HG03060 (cell line): ENCODE measurements around the gene ASTN2.

ENCODE experiments used
- ATAC-seq: cut with Tn5 transposase; IDR thresholded peaks from one replicate; pipeline ENCODE4 v1.9.1; 2021; ENCODE audit warnings: low read depth, moderate number of reproducible peaks; ENCODE audit not compliant: unreplicated experiment

Gene ASTN2

GRCh38 chr9:116423149-116423548 is 991.7 kb downstream of the ASTN2 start:
- no peak for ATAC-seq

- ATAC-seq: no peak
Observed at GRCh38 chr9:116422119-116422979, 992.5 kb downstream of the ASTN2 start.

DNA sequence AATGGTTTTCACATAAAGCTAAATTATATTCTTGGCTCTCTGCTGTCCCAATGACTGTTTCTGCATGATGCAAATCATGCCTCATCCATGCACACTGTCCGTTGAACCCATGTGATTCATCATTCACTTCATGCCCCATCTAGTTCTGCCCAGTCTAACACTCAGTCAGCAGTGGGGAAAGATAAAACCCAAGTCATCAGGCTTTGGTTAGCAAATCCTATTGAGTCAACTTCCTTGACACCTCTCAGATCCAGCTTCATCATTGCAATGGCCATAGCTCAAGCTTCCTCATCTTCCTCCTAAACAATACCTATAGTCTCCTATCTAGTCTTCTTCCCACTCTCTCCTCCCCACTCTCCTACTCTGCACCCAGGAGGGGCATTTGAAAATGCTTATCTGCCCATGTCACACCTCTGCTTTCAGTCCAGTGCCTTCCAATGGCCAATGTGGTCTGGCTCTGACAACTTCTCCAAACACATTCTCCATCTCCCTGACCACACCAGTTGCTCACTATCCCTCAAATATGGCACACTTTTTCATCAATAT is 993.8 kb downstream of the ASTN2 start:
- no peak for ATAC-seq

- ATAC-seq: no peak
Observed at GRCh38 chr9:116419181-116419580, 995.7 kb downstream of the ASTN2 start.

GRCh38 chr9:116417464-116417863 is 997.4 kb downstream of the ASTN2 start:
- ATAC-seq: no peak

- ATAC-seq: no peak
Observed at GRCh38 chr9:116416421-116416820, 998.4 kb downstream of the ASTN2 start.

GRCh38 chr9:116414374-116414773 is 1000.5 kb downstream of the ASTN2 start:
- no peak for ATAC-seq

- ATAC-seq: no peak
Observed at GRCh38 chr9:116411506-116411905, 1003.4 kb downstream of the ASTN2 start.

- ATAC-seq: no peak
Observed at GRCh38 chr9:116409638-116410037, 1005.2 kb downstream of the ASTN2 start.

GRCh38 chr9:116409129-116409528 is 1005.7 kb downstream of the ASTN2 start:
- no peak for ATAC-seq

- no peak for ATAC-seq
Observed at GRCh38 chr9:116406469-116406868, 1008.4 kb downstream of the ASTN2 start.

DNA sequence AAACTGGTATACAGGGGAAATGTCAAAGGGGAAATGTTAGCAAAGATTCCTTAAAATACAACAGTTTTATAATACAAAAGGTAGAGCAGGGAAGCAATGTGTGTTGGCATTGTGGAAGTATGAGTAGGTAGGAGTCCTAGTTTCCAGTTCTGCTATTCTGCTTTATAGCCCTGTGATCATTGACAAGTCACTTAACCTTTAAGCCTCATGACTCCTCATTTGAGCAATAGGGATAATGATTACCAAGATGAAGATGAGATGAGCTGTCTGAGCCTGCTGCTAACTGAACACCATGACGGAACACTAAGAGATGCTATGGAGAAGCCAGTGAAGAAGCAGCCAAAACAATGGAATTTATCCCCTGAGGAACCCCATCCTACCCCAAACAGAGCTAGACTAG is 1009.5 kb downstream of the ASTN2 start:
- ATAC-seq: no peak

GRCh38 chr9:116404228-116404627 is 1010.6 kb downstream of the ASTN2 start:
- ATAC-seq: no peak

DNA sequence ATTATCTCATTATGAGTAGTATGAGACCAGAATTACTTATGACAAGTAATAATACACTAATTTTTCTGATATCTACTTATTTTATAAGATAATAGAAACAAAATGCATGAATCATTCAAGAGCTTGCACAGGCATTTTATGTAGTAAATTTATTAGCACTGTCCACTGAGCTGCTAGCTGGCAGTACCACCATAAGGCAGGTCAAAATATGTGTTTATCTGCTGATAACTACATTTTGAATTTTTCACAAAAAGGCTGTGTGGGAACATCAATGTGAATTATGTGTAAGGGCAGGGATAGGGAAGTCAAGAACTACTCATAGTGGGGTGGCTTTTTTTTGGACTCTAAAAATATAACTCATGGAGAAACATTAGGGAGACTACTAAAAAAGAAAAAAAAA is 1011.7 kb downstream of the ASTN2 start:
- no peak for ATAC-seq

DNA sequence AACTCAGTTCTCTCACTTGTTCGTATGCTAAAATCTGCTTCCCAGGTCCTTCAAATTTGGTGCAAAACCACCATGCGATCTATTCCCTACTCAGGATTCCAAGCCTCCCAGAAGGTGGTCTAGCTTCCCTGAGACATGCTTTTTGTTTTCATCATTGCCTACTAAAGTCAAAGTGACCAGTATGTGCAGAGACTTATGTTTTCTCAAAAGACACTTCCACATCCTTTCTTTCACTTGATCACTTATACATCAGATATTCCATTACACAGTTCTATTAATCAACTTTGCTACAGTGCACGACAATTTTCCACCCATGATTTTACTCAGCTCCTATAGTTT is 1019.2 kb downstream of the ASTN2 start:
- ATAC-seq: no peak

- ATAC-seq: no peak
Observed at GRCh38 chr9:116394894-116395698, 1019.8 kb downstream of the ASTN2 start.

DNA sequence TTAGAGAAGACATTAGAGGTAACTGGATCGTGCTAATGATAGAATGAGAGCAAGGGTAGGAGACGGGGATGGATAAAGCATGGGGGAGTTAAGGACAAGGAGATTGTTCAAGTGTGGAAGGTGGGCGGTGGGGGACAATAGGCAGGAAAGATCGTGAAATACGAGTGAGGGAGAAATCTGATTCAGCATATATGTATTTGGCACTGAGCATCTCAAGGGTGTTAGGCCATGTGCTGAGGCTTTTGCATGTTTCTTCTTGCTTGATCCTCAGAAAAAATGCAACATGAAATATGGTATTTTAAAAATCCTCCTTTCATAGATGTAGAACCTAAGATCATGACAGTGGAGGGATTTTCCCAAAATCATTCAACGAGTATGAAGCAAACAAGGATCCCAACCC is 1020.8 kb downstream of the ASTN2 start:
- no peak for ATAC-seq

GRCh38 chr9:116393198-116393597 is 1021.7 kb downstream of the ASTN2 start:
- no peak for ATAC-seq

- no peak for ATAC-seq
Observed at GRCh38 chr9:116391306-116391900, 1023.5 kb downstream of the ASTN2 start.

- ATAC-seq: peak; percentile 77
Observed at GRCh38 chr9:116390303-116391228, 1024.3 kb downstream of the ASTN2 start.
